Measurements from ENCODE around the gene TTC23.
"Not testable (repeated sequence)": the region's sequence is repeated elsewhere in the genome, so short reads cannot be mapped to it uniquely, and the experiment has no call there.

TTC23 gene

GRCh38 chr15:99117563-99118257, 131.7 kb downstream of the TTC23 start:
- DNase-seq, result no peak

DNA sequence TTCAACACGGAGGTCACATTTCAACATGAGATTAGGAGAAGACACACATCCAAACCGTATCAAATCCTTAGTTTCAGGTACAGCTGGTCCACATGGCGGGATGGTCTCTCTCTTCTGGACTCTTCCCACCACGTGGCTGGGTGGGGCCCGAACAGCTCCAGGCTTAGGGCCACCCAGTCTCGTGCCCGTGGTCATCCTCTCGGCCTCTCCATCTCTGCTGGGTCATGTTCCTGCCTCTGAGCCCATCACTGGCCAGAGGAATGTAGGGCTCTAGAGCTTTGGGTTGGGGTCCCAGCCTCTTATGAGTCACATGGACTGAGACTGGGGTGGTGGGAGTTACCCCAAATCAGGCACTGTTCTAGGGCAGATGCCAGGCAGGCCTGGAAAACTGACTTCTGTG, 132.3 kb downstream of the TTC23 start:
- no peak for DNase-seq

- DNase-seq, result no peak
Observed at GRCh38 chr15:99115300-99116215, 133.8 kb downstream of the TTC23 start.

DNA sequence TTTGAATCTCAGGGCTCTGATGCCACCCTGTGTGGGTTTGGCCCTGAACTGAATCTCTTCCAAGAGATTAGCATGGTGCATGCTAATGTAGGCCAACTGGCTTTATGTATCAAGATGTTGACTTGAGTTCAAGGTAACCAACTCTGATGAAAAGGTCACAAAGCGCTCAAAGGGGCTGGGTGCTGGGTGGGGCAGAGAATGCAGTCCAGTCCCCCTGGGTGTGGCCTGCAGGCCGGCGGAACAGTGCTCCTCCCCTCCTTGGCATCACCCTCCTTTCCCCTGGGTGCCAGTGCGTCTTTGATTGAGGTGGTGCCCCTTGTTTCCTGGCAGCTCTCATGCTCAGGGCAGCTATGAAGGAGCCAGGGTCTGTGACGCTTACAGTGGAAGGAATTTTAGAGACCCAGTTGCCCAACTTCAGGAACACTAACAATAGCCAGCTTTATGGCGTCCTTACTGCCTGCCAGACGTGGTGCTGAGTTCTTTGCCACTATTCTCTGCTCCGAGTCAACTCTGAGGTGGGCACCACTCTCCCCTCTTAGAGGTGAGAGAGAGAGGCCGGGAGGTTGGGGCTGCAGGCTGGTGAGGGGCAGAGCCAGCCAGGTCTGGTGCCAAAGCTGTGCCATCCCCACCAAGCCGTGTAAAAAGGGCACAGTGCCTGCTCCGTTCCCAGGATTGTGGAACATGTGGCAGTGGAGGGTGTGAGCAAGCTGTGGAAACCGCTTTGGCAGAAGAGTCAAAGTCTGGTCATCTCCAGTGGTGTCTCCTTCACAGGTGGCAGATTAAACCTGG, 134.7 kb downstream of the TTC23 start:
- DNase-seq, result no peak

DNA sequence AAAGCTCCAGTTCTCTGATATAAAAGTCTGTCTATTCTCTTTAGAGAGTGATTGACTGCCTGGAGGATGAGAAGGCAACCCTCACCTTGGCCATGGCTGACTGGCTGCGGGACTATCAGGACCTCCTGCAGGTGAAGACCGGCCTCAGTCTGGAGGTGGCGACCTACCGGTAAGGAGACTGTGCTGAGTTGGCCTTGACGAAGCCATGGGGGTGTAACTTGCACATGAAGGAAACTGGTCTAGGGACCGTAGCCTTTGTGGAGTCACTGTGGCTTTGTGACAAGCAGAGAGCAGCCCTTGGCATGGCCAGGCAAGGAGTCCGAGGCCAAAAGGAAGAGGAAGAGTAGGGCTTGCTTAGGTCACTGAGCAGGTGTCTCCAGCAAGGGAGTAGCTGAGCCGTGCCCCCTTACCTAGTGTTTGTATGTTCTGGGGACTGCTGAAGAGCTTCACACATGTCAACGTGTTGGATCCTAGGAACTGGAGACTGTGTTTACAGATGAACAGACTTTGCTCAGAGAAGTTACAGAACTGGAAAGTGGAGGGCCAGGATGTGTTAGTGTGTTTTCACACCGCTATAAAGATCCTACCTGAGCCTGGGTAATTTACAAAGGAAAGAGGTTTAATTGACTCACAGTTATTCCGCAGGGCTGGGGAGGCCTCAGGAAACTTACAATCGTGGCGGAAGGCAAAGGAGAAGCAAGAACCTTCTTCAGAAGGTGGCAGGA, 135.7 kb downstream of the TTC23 start:
- no peak for DNase-seq

GRCh38 chr15:99111641-99112040, 137.7 kb downstream of the TTC23 start:
- not testable (repeated sequence) for DNase-seq

DNA sequence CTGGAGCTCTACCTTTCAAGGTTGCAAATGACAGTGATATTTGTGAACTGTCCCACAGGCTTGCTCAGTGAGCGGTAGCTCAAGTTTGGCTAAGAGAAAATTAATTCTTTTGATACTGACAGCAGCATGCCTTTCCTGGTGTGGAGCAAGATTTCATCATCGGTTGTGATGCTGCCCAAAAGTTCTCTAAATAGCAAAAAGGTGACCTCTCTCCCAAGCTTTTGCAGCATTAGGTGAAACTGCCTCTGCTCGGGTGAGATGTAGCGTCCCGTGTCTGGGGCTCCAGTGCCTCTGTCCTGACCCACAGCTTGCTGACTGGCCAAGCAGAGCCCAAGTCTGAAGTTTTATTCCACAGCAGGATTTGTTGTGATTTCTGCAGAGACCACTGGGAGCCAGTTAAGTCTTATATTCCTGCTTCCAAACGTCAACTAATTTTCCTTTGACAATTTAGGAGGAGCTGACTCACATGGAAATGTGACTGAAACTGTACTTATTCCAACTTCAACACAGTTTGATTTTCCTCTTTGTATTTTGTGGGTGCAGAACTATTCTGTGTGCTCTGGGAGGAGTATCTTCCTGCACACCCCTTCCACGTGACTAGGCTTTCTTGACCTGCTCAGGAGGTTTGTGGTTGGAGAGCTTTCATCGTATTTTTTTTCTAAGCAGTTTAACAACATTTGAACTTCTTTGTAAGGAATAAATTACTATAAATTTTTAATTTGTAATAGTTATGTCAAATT, 138.6 kb downstream of the TTC23 start:
- DNase-seq, result no peak

GRCh38 chr15:99110093-99110492, 139.3 kb downstream of the TTC23 start:
- DNase-seq, result no peak

DNA sequence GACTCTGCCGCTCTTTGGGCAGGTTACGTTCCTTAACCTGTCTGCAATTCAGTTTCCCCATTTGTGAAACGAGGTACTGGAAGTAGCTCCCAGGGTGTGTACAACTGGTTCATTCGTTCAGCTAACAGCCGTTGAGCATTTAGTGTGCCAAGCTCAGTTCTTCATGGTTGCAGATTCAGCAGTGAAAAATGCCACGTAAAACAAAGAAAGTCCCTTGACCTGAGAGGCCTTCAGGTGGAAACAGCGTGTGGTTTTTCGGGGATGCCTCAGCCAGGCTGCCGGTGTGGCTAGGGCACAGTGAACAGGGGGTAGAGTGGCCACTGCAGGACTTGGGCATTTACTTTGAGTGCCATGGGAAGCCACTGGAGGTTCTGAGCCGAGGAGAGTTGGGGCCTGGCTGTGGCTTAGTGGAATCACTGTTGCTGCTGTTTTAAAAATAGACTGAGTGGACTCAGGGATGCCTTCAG, 139.8 kb downstream of the TTC23 start:
- DNase-seq, result no peak

DNA sequence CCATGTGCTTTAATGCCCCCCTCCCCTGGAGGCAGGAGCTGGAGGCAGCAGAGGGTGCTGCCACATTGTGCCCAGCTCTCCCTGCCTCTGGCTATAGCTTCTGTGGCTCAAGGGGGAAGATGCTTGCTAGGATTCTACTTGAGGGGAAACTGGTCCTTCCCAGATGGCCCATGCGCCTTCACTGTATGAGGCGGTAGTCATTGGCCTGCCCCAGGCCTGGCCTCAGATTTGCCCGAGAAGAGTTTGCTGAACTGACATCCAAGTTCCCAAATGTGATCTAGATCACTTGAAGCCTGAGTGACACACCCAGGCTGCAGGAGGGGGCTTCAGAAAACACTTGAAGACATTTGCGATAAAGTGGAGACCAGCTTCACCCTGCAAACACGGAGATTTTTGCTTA, 140.4 kb downstream of the TTC23 start:
- DNase-seq, result no peak

GRCh38 chr15:99106417-99107220, 142.8 kb downstream of the TTC23 start:
- DNase-seq, result no peak

GRCh38 chr15:99105514-99106341, 143.7 kb downstream of the TTC23 start:
- peak; percentile 86 for DNase-seq

GRCh38 chr15:99104788-99105513, 144.4 kb downstream of the TTC23 start, which contains the start of gene SYNM:
TSS of gene SYNM (plus strand) at chr15:99105080. CDS start at chr15:99105200, 120 bp downstream.
- DNase-seq, result peak; percentile 92

- no peak for DNase-seq
Observed at GRCh38 chr15:99103279-99103678, 146.1 kb downstream of the TTC23 start.

DNA sequence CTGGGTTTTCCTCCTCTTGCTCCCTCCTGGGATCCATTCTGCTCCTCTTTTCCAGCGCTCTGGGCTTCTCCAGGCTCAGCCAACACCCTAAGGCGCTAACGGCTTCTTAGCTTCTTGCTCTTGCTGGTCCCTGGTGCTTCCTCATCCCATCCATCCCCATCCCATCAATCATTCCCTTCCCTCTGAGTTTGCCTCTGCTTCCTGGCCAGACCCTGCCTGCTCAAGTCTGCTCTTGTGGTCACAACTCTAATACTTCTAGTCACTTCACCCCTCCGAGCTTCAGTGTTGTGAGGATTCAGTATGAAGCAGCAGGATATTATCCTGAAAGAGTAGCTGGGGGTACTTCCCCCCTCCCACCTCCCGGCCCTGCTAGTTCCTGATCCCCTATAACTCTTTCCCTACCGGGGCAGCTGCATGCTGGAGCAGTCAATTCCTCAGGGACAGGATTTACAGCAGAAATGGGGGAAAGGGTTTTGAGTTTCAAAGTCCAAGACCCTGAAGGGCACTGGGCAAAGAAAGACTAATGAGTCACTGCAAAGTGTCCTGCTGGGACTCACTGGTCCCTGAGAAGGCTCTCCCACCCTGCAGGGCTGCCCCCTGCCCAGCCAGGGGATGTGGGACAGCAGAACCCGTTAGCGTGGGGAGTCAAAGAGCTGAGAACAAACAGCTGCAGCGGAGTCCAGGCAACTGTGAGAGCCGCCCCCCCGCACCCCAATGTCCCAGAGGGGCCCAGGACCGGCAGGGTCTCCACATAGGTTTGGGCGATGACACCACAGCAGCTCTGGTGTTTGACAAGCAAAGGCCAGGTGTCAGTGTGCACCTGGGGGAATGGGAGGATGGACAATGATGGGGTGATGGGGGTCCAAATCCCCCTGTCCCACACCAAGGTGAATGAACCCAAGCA, 146.8 kb downstream of the TTC23 start:
- DNase-seq, result no peak

GRCh38 chr15:99101501-99101900, 147.9 kb downstream of the TTC23 start:
- DNase-seq, result no peak

DNA sequence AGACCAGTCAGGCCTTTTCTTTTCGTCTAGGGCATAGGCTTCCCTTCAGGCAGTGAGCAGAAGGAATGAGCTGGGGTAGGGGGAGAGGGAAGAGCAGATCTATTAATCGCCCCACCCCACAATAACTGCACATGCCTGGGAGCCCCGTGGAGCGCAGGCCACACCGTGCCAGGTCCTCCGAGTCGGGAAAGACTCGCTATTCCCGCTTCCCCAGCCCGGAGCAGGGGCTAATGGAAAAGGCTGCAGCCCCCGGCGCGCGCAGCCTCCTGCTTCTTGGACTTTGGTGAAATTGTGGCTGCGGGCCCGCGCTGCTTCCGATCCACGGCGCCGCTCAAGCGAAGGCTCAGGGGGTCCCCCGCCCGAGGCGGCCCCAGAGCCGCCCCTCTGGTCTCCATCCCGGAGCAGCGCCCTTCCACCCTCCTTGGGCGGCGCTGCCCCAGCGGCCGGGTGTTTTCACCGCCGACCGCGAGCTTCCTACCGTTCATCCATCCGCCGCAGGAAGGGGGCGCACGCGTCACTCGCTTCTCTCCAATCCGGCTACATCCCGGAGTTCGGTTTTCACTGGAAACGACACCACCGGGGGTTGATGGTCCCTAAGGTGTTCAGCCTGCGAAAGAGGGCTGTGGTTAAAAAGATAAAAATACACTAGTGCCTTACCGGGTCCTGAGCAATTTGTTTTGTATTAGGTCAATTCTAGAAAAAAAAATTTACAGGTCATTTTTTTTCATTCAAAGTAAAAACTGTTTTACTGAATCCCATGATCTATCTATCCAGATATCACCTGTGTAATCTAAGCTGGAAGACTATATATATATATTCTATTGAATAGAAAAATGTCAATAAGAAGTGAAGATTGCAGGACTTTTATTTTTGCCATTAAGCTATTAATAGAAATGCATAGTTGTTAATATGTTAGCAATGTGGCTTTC, 148.9 kb downstream of the TTC23 start:
- DNase-seq, result peak; percentile 85

All from DMS53 (cell line).